HepG2 (cell line): Measurements from ENCODE around the gene GAB3. TPM values are rescaled to one million over a fixed set of nuclear protein-coding genes. Genes with fewer than 3 reads are reported as not detected.

Experiments
- ATAC-seq: fragments of 200-7000 bp; cut with Tn5 transposase; 3 replicates; pipeline ENCODE4 v1.9.1; 2020; ENCODE audit warnings: mild to moderate bottlenecking, moderate library complexity
- BruUV-seq: library from RNA; stranded (reverse); fragments of 400-500 nt; replicated peaks from 2 replicates; lab custom pipeline; 2021; lab: Mats Ljungman, UMichigan
- CTCF ChIA-PET: fragments of 300-600 bp; formaldehyde crosslinking; extraction: SDS; loops from one replicate; lab custom pipeline; 2021; ENCODE audit warnings: low total read pairs, inconsistent platforms, low intra/inter-chr PET ratio; lab: Yijun Ruan, JAX
- POLR2A ChIA-PET: fragments of 350-600 bp; sonication (Branson Sonifier 250); formaldehyde crosslinking; loops from one replicate; lab custom pipeline; 2020; ENCODE audit warnings: antibody characterized with exemption, inconsistent platforms; lab: Yijun Ruan, JAX
- DNase-seq: peaks from one replicate; pipeline ENCODE4 v3.0.0-alpha.2; 2015; ENCODE audit warnings: low spot score
- FAIRE-seq: peaks from 3 replicates; lab custom pipeline; 2011; peaks lifted over from hg19 to GRCh38; lab: Jason Lieb, UNC
- H2AFZ ChIP-seq: one replicate; pipeline ENCODE4 v1.6.1; 2011; ENCODE audit warnings: low read length, inconsistent platforms
- H3K27ac ChIP-seq: fragments of 300-600 bp; 3 replicates; pipeline ENCODE4 v1.8.0; 2011; ENCODE audit warnings: mixed run types, mild to moderate bottlenecking, mixed read lengths, low read length, inconsistent platforms; ENCODE audit not compliant: insufficient read depth; ENCODE audit errors: extremely low read length
- H3K27me3 ChIP-seq, 2 experiments: fragments of 200-600 bp in 1 of 2; 2 replicates in 1 of 2; 3 replicates in 1 of 2; pipeline versions ENCODE4 v1.6.0 to v1.8.0; 2011; ENCODE audit warnings: low read length in 2 of 2, mild to moderate bottlenecking in 2 of 2, moderate library complexity in 2 of 2, inconsistent platforms in 1 of 2; ENCODE audit not compliant: insufficient read depth in 2 of 2, control insufficient read depth in 1 of 2
- H3K36me3 ChIP-seq, 2 experiments: fragments of 200-600 bp in 1 of 2; replicated peaks in 1 of 2; 2 replicates in 1 of 2; 3 replicates in 1 of 2; pipeline versions ENCODE4 v1.5.1 to v1.8.0; 2011; ENCODE audit warnings: low read length in 2 of 2, inconsistent platforms in 1 of 2; ENCODE audit not compliant: insufficient read depth in 2 of 2, control insufficient read depth in 1 of 2
- H3K4me1 ChIP-seq: 2 replicates; pipeline ENCODE4 v1.5.1; 2012; ENCODE audit warnings: low read length, inconsistent platforms; ENCODE audit not compliant: insufficient read depth
- H3K4me2 ChIP-seq: 2 replicates; pipeline ENCODE4 v1.6.0; 2011; ENCODE audit warnings: low read depth, low read length, inconsistent platforms
- H3K4me3 ChIP-seq, 3 experiments: fragments of 200-600 bp in 1 of 3; sonication (generic), shearing (Covaris generic) in 1 of 3; replicated peaks in 1 of 3; 2 replicates each; pipeline ENCODE4 v1.5.1; 2011 to 2016; ENCODE audit warnings: low read length in 3 of 3, inconsistent platforms in 2 of 3, low read depth in 2 of 3, mild to moderate bottlenecking in 2 of 3, control low read depth in 1 of 3, mixed read lengths in 1 of 3; ENCODE audit not compliant: insufficient read depth in 1 of 3
- H3K79me2 ChIP-seq: one replicate; pipeline ENCODE4 v1.6.1; 2011; ENCODE audit warnings: low read length, inconsistent platforms; ENCODE audit not compliant: insufficient read depth
- H3K9ac ChIP-seq: 2 replicates; pipeline ENCODE4 v1.6.0; 2011; ENCODE audit warnings: mild to moderate bottlenecking, low read depth, low read length, inconsistent platforms; ENCODE audit not compliant: insufficient read depth
- H3K9me3 ChIP-seq: 2 replicates; pipeline ENCODE4 v1.5.1; 2012; ENCODE audit warnings: mild to moderate bottlenecking, low read length
- H4K20me1 ChIP-seq: 2 replicates; pipeline ENCODE4 v1.6.0; 2011; ENCODE audit warnings: inconsistent platforms, mild to moderate bottlenecking, low read length, moderate library complexity; ENCODE audit not compliant: insufficient read depth
- DMAP1 ChIP-seq: IDR thresholded peaks from 2 replicates; pipeline ENCODE4 v1.6.1; 2016
- HNRNPH1 ChIP-seq: fragments of 200-400 bp; formaldehyde crosslinking; optimal IDR thresholded peaks from 2 replicates; pipeline ENCODE3; 2017; ENCODE audit warnings: mild to moderate bottlenecking, low read depth, low read length
- SOX13 ChIP-seq, 3 experiments: fragments of 450-650 bp in 1 of 3; sonication (generic) in 1 of 3; formaldehyde crosslinking in 1 of 3; IDR thresholded peaks in 2 of 3; conservative IDR thresholded peaks in 1 of 3; 2 replicates each; pipeline versions ENCODE4 v1.5.0 to v1.6.1; 2016 to 2020; ENCODE audit warnings: antibody characterized with exemption in 1 of 3, mild to moderate bottlenecking in 1 of 3, missing compliant biosample characterization in 1 of 3, missing genetic modification reagents in 1 of 3, moderate library complexity in 1 of 3
- SRF ChIP-seq: IDR thresholded peaks from 2 replicates; pipeline ENCODE4 v1.6.1; 2011; ENCODE audit warnings: mild to moderate bottlenecking, low read depth, low read length, moderate library complexity
- YY1 ChIP-seq: IDR thresholded peaks from 2 replicates; pipeline ENCODE4 v1.6.1; 2011; ENCODE audit warnings: low read length, low read depth, moderate library complexity, mild to moderate bottlenecking; ENCODE audit not compliant: insufficient read depth, insufficient replicate concordance
- ZHX2 ChIP-seq, 2 experiments: sonication (generic) in 1 of 2; formaldehyde crosslinking in 1 of 2; IDR thresholded peaks; 2 replicates each; pipeline versions ENCODE4 v1.6.1 to v1.9.0; 2014 to 2022; ENCODE audit warnings: antibody characterized with exemption in 1 of 2, borderline replicate concordance in 1 of 2, inconsistent platforms in 1 of 2, low read depth in 1 of 2, missing genetic modification reagents in 1 of 2
- ZNF333 ChIP-seq: sonication (generic); formaldehyde crosslinking; IDR thresholded peaks from 2 replicates; pipeline ENCODE4 v1.4.0; 2020; ENCODE audit warnings: mild to moderate bottlenecking, missing genetic modification reagents, borderline replicate concordance
- ZNF572 ChIP-seq: sonication (generic); formaldehyde crosslinking; IDR thresholded peaks from 2 replicates; pipeline ENCODE4 v1.5.1; 2020; ENCODE audit warnings: mild to moderate bottlenecking, missing genetic modification reagents
- ZNF615 ChIP-seq: sonication (generic); formaldehyde crosslinking; IDR thresholded peaks from 2 replicates; pipeline ENCODE4 v1.5.0; 2020; ENCODE audit warnings: mild to moderate bottlenecking, missing genetic modification reagents, borderline replicate concordance
- WGBS: methylation state at CpG from one replicate; pipeline ENCODE4 v1.1.6; 2017; ENCODE audit warnings: low lambda C conversion rate; 5-methylcytosine and 5-hydroxymethylcytosine counted together
- in situ Hi-C: cut with HindIII; loops from 2 replicates; pipeline ENCODE4 v1.10.0; 2017; ENCODE audit warnings: low pct_unique_long_range_greater_than_20kb; ENCODE audit not compliant: extremely low pct_ligation_motif_present
- intact Hi-C: fragments of 100-400 bp; cut with micrococcal nuclease; formaldehyde crosslinking; loops from one replicate; pipeline ENCODE4 v1.10.0; 2022; ENCODE audit not compliant: unreplicated experiment
- polyA plus RNA-seq, 8 experiments: library from polyadenylated mRNA; depleted of rRNA in 3 of 8; stranded (reverse) in 7 of 8; unstranded in 1 of 8; fragments of >200 nt; fragmentation: Illumina TruSeq in 4 of 8; extraction: Trizol in 4 of 8; gene quantifications; 2 replicates each; pipeline versions ENCODE4 v1.2.1 to v1.2.3, GENCODE V29; 2011 to 2016; ENCODE audit warnings: low read depth in 4 of 8, missing spikeins in 1 of 8, mixed read lengths in 1 of 8; ENCODE audit not compliant: insufficient read depth in 1 of 8
- total RNA-seq, 5 experiments: library from RNA; depleted of rRNA; stranded (reverse); fragments of >200 nt; fragmentation: Illumina TruSeq; extraction: Trizol; gene quantifications; 2 replicates each; pipeline ENCODE4 v1.2.3, GENCODE V29; 2016; ENCODE audit warnings: low read depth in 1 of 5
- TF ChIP-seq, protein P1 (sequence below): sonication (generic); formaldehyde crosslinking; IDR thresholded peaks from 2 replicates; pipeline ENCODE4 v1.4.0; 2020; ENCODE audit warnings: missing genetic modification reagents
- TF ChIP-seq, protein P2 (sequence below): sonication (generic); formaldehyde crosslinking; IDR thresholded peaks from 2 replicates; pipeline ENCODE4 v1.5.0; 2020; ENCODE audit warnings: missing genetic modification reagents
- TF ChIP-seq, protein P3 (sequence below): sonication (generic); formaldehyde crosslinking; IDR thresholded peaks from 2 replicates; pipeline ENCODE4 v1.5.1; 2020; ENCODE audit warnings: missing genetic modification reagents, mild to moderate bottlenecking, borderline replicate concordance

Gene GAB3
- total and polyA plus RNA-seq, 2 of the 13 experiments (the other 11 are each of a cell fraction or from before 2014, with no cell fraction given) = not detected

DNA sequence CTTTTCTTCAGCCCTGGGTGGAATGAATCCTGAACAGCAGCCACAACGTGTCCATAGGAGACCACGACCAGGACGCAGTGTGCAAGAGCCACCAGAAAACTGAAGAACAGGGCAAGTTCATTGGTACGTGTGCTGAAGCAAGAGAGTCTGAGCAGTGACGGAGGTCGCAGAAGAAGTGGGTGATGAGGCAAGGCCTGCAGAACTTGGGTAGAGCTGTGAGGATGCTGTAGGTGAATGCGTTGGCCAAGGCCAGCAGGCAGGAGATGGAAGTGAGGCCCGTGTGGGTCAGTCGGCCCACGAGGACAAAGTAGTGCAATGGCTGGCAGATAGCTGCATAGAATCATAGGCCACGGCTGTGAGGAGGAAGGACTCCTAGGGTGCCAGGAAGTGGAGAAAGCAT is 91.9 kb downstream of the GAB3 start:
- Histone ChIP-seq H3K4me3 (no peak overlapping the region), H3K36me3 (no peaks in the 10 kb centered on the region), H4K20me1 (no peaks in the 10 kb centered on the region), H3K27ac (no peak overlapping the region), H3K4me1 (no peaks in the 10 kb centered on the region), H3K9ac (no peak overlapping the region), H3K79me2 (no peaks in the 10 kb centered on the region), H3K27me3 (no peaks in the 10 kb centered on the region; a peak in 1 of 5 replicates), H3K4me2 (no peak overlapping the region), H2AFZ (no peak overlapping the region), H3K9me3 (no peaks in the 10 kb centered on the region)
- DNase-seq (no peak), ATAC-seq (no peak), FAIRE-seq (no peak)
- in situ Hi-C loops (no loop called here), intact Hi-C loops (no loop called here)
- ChIA-PET CTCF (no interaction called here), POLR2A (no interaction called here)
- no TSS peak for BruUV-seq
- WGBS = 9% methylated on average over 9 of the region's 11 CpGs
- TF ChIP-seq, protein P1, sequence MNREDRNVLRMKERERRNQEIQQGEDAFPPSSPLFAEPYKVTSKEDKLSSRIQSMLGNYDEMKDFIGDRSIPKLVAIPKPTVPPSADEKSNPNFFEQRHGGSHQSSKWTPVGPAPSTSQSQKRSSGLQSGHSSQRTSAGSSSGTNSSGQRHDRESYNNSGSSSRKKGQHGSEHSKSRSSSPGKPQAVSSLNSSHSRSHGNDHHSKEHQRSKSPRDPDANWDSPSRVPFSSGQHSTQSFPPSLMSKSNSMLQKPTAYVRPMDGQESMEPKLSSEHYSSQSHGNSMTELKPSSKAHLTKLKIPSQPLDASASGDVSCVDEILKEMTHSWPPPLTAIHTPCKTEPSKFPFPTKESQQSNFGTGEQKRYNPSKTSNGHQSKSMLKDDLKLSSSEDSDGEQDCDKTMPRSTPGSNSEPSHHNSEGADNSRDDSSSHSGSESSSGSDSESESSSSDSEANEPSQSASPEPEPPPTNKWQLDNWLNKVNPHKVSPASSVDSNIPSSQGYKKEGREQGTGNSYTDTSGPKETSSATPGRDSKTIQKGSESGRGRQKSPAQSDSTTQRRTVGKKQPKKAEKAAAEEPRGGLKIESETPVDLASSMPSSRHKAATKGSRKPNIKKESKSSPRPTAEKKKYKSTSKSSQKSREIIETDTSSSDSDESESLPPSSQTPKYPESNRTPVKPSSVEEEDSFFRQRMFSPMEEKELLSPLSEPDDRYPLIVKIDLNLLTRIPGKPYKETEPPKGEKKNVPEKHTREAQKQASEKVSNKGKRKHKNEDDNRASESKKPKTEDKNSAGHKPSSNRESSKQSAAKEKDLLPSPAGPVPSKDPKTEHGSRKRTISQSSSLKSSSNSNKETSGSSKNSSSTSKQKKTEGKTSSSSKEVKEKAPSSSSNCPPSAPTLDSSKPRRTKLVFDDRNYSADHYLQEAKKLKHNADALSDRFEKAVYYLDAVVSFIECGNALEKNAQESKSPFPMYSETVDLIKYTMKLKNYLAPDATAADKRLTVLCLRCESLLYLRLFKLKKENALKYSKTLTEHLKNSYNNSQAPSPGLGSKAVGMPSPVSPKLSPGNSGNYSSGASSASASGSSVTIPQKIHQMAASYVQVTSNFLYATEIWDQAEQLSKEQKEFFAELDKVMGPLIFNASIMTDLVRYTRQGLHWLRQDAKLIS (CRISPR knock-in tag) = no peak
- TF ChIP-seq SOX13 (IDR thresholded peaks at IDR 0.05) (no peak), SOX13 (CRISPR knock-in tag; conservative IDR thresholded peaks at IDR 0.05 in 1 of 2, IDR thresholded peaks at IDR 0.05 in 1 of 2) (no peak), ZNF333 (CRISPR knock-in tag) (no peak), ZNF615 (CRISPR knock-in tag) (no peak), DMAP1 (CRISPR knock-in tag) (no peak), ZNF572 (CRISPR knock-in tag) (no peak), HNRNPH1 (no peak), YY1 (no peak), SRF (no peak), ZHX2 (IDR thresholded peaks at IDR 0.05; ENCODE audit: low read depth) (no peak), ZHX2 (CRISPR knock-in tag; IDR thresholded peaks at IDR 0.05; ENCODE audit: borderline replicate concordance) (no peak)
- TF ChIP-seq, protein P2, sequence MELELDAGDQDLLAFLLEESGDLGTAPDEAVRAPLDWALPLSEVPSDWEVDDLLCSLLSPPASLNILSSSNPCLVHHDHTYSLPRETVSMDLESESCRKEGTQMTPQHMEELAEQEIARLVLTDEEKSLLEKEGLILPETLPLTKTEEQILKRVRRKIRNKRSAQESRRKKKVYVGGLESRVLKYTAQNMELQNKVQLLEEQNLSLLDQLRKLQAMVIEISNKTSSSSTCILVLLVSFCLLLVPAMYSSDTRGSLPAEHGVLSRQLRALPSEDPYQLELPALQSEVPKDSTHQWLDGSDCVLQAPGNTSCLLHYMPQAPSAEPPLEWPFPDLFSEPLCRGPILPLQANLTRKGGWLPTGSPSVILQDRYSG = no peak
- TF ChIP-seq, protein P3, sequence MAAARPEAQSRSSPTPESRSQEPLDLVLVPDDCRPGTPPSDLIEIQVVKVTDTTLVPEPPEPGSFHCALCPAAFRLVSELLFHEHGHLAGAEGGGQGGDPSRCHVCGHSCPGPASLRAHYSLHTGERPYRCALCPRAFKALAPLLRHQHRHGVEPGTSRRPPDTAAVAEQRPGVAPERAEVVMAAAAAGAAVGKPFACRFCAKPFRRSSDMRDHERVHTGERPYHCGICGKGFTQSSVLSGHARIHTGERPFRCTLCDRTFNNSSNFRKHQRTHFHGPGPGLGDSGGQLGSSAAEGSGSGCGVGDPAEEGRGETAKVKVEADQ (CRISPR knock-in tag) = no peak
